ENCODE results near the gene SAXO1. TPM values are rescaled to one million over a fixed set of nuclear protein-coding genes. Genes with fewer than 3 reads are reported as not detected.

SAXO1 gene
- total and polyA plus RNA-seq, 12 donors, result under 0.01 to 0.94 (median 0.23) TPM; not detected in 4

DNA sequence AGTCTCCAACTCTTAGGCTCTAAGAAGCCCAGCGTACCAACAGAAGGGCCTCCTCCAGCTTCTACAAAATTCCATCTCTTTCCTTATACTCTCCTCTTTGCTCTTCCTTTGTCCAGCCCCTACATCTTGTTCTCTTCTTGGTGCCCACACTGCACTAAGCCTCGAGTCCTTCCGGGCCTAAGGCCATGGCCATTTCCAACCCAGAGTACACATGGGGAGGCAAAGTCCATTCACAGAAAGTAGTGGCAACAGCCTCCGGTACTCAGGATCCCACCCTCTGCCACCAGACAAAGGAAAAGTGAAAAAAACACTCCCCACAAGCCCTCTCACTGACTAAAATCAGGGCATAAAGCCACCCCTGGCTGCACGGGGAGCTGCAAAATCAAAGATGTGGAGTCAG is 60.3 kb downstream of the SAXO1 start:
- no peaks in the 10 kb centered on the region for H3K9me3 ChIP-seq (replicated peaks in 1 of 3)
- TF ChIP-seq POLR2A (IDR thresholded peaks at IDR 0.05) (no peak), CTCF (IDR thresholded peaks at IDR 0.05) (no peak)
- no peak for DNase-seq
- no peaks in the 10 kb centered on the region for H3K36me3 ChIP-seq (replicated peaks in 1 of 2)
- no peaks in the 10 kb centered on the region for H3K27me3 ChIP-seq
- H3K27ac ChIP-seq, result no peak overlapping the region
- H3K4me1 ChIP-seq (replicated peaks in 1 of 2), result peaks cover 0 to 8% of the 10 kb centered on the region in 2 donors
- intact Hi-C loops (cut with DNase I), result no loop called here
- no peak overlapping the region for H3K4me3 ChIP-seq
- WGBS, 4 donors, result 84 to 91% (median 89%) methylated on average over 5 of the region's 5 CpGs

DNA sequence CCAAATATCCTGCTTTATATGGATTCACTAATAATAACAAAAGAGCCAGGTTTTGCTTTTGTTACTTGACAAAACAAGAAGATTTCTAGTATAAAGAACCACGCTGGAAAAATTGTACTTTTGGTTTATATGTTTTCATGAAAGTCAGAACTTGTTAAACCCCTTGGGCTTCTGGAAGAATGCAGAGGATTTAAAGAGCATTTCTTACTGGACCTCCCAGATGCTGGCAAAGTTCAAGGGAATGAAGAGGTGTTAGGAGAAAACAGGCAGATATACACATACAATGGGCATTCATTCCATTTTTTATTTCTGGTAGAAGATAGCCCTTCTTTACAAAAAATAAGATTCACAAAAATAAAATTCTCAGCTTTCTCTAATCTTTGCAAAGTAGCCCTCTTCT is 61.1 kb downstream of the SAXO1 start:
- peaks cover 0 to 8% of the 10 kb centered on the region in 2 donors for H3K4me1 ChIP-seq (replicated peaks in 1 of 2)
- DNase-seq, result no peak
- TF ChIP-seq CTCF (IDR thresholded peaks at IDR 0.05) (no peak), POLR2A (IDR thresholded peaks at IDR 0.05) (no peak)
- no peak overlapping the region for H3K4me3 ChIP-seq
- intact Hi-C loops (cut with DNase I), result no loop called here
- 77 to 93% (median 91%) methylated on average over 1 of the region's 1 CpG for WGBS, 4 donors
- H3K36me3 ChIP-seq (replicated peaks in 1 of 2), result no peaks in the 10 kb centered on the region
- no peaks in the 10 kb centered on the region for H3K9me3 ChIP-seq (replicated peaks in 1 of 3)
- no peak overlapping the region for H3K27ac ChIP-seq
- H3K27me3 ChIP-seq, result no peaks in the 10 kb centered on the region

GRCh38 chr9:18971404-18971803 is 61.6 kb downstream of the SAXO1 start:
- H3K9me3 ChIP-seq (replicated peaks in 1 of 3), result no peaks in the 10 kb centered on the region
- no peak overlapping the region for H3K27ac ChIP-seq
- intact Hi-C loops (cut with DNase I), result no loop called here
- peaks cover 0 to 3% of the 10 kb centered on the region in 2 donors for H3K4me1 ChIP-seq (replicated peaks in 1 of 2)
- WGBS, 4 donors, result 71 to 77% (median 74%) methylated on average over 2 of the region's 2 CpGs
- H3K4me3 ChIP-seq, result no peak overlapping the region
- DNase-seq, result no peak
- H3K27me3 ChIP-seq, result no peaks in the 10 kb centered on the region
- TF ChIP-seq POLR2A (IDR thresholded peaks at IDR 0.05) (no peak), CTCF (IDR thresholded peaks at IDR 0.05) (no peak)
- no peaks in the 10 kb centered on the region for H3K36me3 ChIP-seq (replicated peaks in 1 of 2)

DNA sequence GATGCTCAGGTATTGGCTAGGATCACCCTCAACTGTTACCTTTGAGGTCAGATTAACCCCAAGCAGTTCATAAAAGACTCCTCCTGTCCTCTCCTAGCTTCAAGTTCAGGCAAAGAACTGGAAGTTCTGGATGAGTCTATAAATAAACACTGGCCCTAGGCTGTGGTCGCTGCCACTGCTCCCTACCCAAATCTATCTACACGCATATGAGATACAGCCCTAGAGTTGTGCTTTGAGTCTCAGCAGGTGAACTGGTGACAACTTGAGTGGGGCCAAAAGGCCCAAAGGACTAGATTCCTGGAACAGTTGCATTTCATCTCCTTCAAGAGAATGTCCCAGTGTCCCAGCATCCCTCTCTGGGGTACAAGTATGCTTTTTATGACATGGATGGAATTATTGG is 62.6 kb downstream of the SAXO1 start:
- intact Hi-C loops (cut with DNase I), result no loop called here
- H3K27ac ChIP-seq, result no peak overlapping the region
- no peaks in the 10 kb centered on the region for H3K4me1 ChIP-seq (replicated peaks in 1 of 2)
- H3K27me3 ChIP-seq, result no peaks in the 10 kb centered on the region
- no peak for DNase-seq
- TF ChIP-seq CTCF (IDR thresholded peaks at IDR 0.05), result no peak
- TF ChIP-seq POLR2A (IDR thresholded peaks at IDR 0.05), result no peak
- H3K36me3 ChIP-seq (replicated peaks in 1 of 2), result no peaks in the 10 kb centered on the region
- no peak overlapping the region for H3K4me3 ChIP-seq
- no peaks in the 10 kb centered on the region for H3K9me3 ChIP-seq (replicated peaks in 1 of 3)
- WGBS, 4 donors, result 87 to 96% (median 89%) methylated on average over 2 of the region's 2 CpGs

Data from adrenal gland (tissue), 12 donors.